Measurements from ENCODE around the gene MAGED2.

MAGED2 gene

GRCh38 chrX:54812306-54812705 lies 4.8 kb downstream of the MAGED2 start:
- H3K36me3 ChIP-seq (ENCODE audit: insufficient read depth), result no peaks in the 10 kb centered on the region
- H3K27ac ChIP-seq, result no peak overlapping the region
- H3K4me1 ChIP-seq (ENCODE audit: low read depth, poor library complexity, severe bottlenecking), result peaks cover 7% of the 10 kb centered on the region
- no peak overlapping the region for H2AFZ ChIP-seq (ENCODE audit: low read depth)
- H3K9ac ChIP-seq, result no peak overlapping the region
- no peaks in the 10 kb centered on the region for H3K27me3 ChIP-seq (ENCODE audit: insufficient read depth, low read depth)
- no peak overlapping the region for H3K4me3 ChIP-seq (IDR thresholded peaks at IDR 0.05; ENCODE audit: insufficient read depth, low read depth, low read length)
- H3K79me2 ChIP-seq (ENCODE audit: insufficient read depth, low read depth), result no peaks in the 10 kb centered on the region
- no peaks in the 10 kb centered on the region for H4K20me1 ChIP-seq (ENCODE audit: insufficient read depth)
- H3K4me2 ChIP-seq, result no peak overlapping the region
- TF ChIP-seq, protein P1, sequence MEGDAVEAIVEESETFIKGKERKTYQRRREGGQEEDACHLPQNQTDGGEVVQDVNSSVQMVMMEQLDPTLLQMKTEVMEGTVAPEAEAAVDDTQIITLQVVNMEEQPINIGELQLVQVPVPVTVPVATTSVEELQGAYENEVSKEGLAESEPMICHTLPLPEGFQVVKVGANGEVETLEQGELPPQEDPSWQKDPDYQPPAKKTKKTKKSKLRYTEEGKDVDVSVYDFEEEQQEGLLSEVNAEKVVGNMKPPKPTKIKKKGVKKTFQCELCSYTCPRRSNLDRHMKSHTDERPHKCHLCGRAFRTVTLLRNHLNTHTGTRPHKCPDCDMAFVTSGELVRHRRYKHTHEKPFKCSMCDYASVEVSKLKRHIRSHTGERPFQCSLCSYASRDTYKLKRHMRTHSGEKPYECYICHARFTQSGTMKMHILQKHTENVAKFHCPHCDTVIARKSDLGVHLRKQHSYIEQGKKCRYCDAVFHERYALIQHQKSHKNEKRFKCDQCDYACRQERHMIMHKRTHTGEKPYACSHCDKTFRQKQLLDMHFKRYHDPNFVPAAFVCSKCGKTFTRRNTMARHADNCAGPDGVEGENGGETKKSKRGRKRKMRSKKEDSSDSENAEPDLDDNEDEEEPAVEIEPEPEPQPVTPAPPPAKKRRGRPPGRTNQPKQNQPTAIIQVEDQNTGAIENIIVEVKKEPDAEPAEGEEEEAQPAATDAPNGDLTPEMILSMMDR (conservative IDR thresholded peaks at IDR 0.05; ENCODE audit: low read depth, low read length), result no peak

DNA sequence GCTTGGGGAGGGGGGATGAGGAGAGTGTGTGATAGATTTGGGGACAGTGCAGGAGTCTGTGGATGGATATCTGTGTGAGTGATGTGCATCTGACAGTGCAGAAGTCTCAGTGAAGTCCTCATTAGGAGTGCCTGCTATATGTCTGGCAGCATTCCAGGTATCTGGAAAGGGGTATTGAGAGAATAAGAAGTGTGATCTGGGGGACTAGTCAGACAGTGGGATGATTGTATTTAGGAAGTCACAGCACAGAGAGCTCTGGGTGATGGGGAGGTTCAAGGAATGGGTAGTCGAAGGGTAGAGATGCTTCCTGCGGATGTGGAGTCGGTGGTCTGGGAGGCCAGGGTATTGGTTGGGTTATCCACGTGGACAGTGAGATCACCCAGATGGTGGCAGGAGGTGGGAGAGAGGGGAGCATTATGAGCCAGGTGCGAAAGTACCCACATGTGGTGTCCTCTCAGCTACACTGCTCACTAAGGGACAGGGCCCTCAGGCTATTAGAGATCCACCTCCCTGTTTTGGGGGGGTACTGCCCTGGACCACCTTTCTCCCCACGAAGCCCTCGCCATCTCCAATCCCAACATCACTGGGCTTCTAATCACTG lies 9.8 kb downstream of the MAGED2 start:
- Histone ChIP-seq H3K27me3 (ENCODE audit: insufficient read depth, low read depth) (no peaks in the 10 kb centered on the region), H3K36me3 (ENCODE audit: insufficient read depth) (no peaks in the 10 kb centered on the region), H3K4me3 (IDR thresholded peaks at IDR 0.05; ENCODE audit: insufficient read depth, low read depth, low read length) (no peak overlapping the region), H3K9ac (no peak overlapping the region), H3K4me2 (no peak overlapping the region), H3K79me2 (ENCODE audit: insufficient read depth, low read depth) (no peaks in the 10 kb centered on the region), H3K27ac (no peak overlapping the region), H3K4me1 (ENCODE audit: low read depth, poor library complexity, severe bottlenecking) (no peaks in the 10 kb centered on the region), H4K20me1 (ENCODE audit: insufficient read depth) (no peaks in the 10 kb centered on the region), H2AFZ (ENCODE audit: low read depth) (no peak overlapping the region)
- TF ChIP-seq, protein P1 (conservative IDR thresholded peaks at IDR 0.05; ENCODE audit: low read depth, low read length), result no peak

DNA sequence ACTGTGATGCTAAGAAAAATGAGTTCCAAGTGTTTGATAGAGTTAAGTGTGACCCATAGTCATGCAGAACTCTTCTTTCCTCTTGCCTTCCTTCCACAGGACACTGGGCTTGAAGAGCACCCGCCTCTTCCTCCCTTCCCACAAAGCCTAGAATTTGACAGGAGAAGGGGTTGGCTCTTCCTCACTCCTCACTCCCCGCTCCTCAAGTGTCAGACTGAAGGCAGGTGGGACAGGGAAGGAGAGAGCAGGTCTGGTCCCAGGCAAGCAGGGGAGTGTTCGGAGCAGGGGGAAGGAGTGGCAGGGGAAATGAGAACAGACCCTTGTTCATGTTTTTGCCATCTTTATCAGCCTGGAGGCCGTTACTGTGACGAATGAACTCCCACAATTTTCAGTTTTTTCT lies 10.7 kb downstream of the MAGED2 start:
- H3K79me2 ChIP-seq (ENCODE audit: insufficient read depth, low read depth), result no peaks in the 10 kb centered on the region
- no peak overlapping the region for H2AFZ ChIP-seq (ENCODE audit: low read depth)
- no peak overlapping the region for H3K4me3 ChIP-seq (IDR thresholded peaks at IDR 0.05; ENCODE audit: insufficient read depth, low read depth, low read length)
- no peaks in the 10 kb centered on the region for H3K4me1 ChIP-seq (ENCODE audit: low read depth, poor library complexity, severe bottlenecking)
- H4K20me1 ChIP-seq (ENCODE audit: insufficient read depth), result no peaks in the 10 kb centered on the region
- no peaks in the 10 kb centered on the region for H3K36me3 ChIP-seq (ENCODE audit: insufficient read depth)
- TF ChIP-seq, protein P1 (conservative IDR thresholded peaks at IDR 0.05; ENCODE audit: low read depth, low read length), result no peak
- no peak overlapping the region for H3K9ac ChIP-seq
- H3K27me3 ChIP-seq (ENCODE audit: insufficient read depth, low read depth), result no peaks in the 10 kb centered on the region
- H3K4me2 ChIP-seq, result no peak overlapping the region
- H3K27ac ChIP-seq, result no peak overlapping the region

DNA sequence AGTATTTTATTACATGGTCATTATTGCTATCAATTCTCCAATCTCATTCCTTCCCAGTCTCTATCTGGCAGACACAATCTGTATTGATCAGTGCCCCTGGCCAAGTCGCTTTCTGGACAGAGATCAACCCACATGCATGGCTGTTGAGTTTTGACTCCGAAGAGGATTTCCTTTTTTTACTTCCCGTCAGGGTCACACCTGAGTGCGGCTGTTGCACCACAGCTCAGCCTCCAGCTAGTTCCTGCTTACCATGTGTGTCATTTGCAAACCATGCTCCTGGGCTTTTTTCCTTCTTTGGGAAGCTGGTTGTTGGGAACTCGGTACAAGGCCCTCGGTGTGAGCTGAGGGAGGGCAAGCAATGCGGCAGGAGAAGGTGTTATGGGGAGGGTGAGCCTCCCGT lies 11.7 kb downstream of the MAGED2 start:
- Histone ChIP-seq H3K27me3 (ENCODE audit: insufficient read depth, low read depth) (no peaks in the 10 kb centered on the region), H3K4me2 (no peak overlapping the region), H3K4me3 (IDR thresholded peaks at IDR 0.05; ENCODE audit: insufficient read depth, low read depth, low read length) (no peak overlapping the region), H3K9ac (no peak overlapping the region), H3K27ac (no peak overlapping the region), H3K4me1 (ENCODE audit: low read depth, poor library complexity, severe bottlenecking) (no peaks in the 10 kb centered on the region), H4K20me1 (ENCODE audit: insufficient read depth) (no peaks in the 10 kb centered on the region), H3K79me2 (ENCODE audit: insufficient read depth, low read depth) (no peaks in the 10 kb centered on the region), H3K36me3 (ENCODE audit: insufficient read depth) (no peaks in the 10 kb centered on the region), H2AFZ (ENCODE audit: low read depth) (no peak overlapping the region)
- TF ChIP-seq, protein P1 (conservative IDR thresholded peaks at IDR 0.05; ENCODE audit: low read depth, low read length), result no peak
